Measurements from ENCODE around the gene HOXB9. TPM values are rescaled to one million over a fixed set of nuclear protein-coding genes. Genes with fewer than 3 reads are reported as not detected.

The HOXB9 gene
- total RNA-seq, 2 donors from 2014 or later, result not detected

- H3K9ac ChIP-seq (ENCODE audit: extremely low read depth, low read length, poor library complexity, severe bottlenecking), result no peak overlapping the region
- H3K4me3 ChIP-seq (ENCODE audit: low read length), result no peak overlapping the region
- H3K4me1 ChIP-seq (ENCODE audit: control insufficient read depth, insufficient read depth, low read length), result no peaks in the 10 kb centered on the region
- TF ChIP-seq CTCF (conservative IDR thresholded peaks at IDR 0.05), result no peak
- DNase-seq, result peak; percentile 41
- peaks cover 100% of the 10 kb centered on the region for H3K27me3 ChIP-seq (ENCODE audit: control insufficient read depth, insufficient read depth, low read length, poor library complexity, severe bottlenecking)
- peaks cover 7% of the 10 kb centered on the region for H3K9me3 ChIP-seq (ENCODE audit: control insufficient read depth, low read length)
- no peak overlapping the region for H3K27ac Mint-ChIP-seq
- H3K36me3 ChIP-seq (ENCODE audit: control insufficient read depth, insufficient read depth, low read length), result no peaks in the 10 kb centered on the region
- H3K27ac ChIP-seq (ENCODE audit: low read depth, low read length), result no peak overlapping the region
- H3K9me3 Mint-ChIP-seq, result peaks cover 2% of the 10 kb centered on the region
- 39 to 42% methylated on average over 14 to 20 of the region's 20 CpGs for WGBS, 2 experiments (ENCODE audit: insufficient coverage in 1 of 2, insufficient read length in 1 of 2)
- H3K36me3 Mint-ChIP-seq (ENCODE audit: low read depth), result no peaks in the 10 kb centered on the region
- no peaks in the 10 kb centered on the region for H3K4me1 Mint-ChIP-seq
- no peak overlapping the region for H3K4me3 Mint-ChIP-seq
- H3K27me3 Mint-ChIP-seq (ENCODE audit: insufficient read depth), result peaks cover 100% of the 10 kb centered on the region
Observed at GRCh38 chr17:48634493-48635208, 8.5 kb upstream of the HOXB9 start.

DNA sequence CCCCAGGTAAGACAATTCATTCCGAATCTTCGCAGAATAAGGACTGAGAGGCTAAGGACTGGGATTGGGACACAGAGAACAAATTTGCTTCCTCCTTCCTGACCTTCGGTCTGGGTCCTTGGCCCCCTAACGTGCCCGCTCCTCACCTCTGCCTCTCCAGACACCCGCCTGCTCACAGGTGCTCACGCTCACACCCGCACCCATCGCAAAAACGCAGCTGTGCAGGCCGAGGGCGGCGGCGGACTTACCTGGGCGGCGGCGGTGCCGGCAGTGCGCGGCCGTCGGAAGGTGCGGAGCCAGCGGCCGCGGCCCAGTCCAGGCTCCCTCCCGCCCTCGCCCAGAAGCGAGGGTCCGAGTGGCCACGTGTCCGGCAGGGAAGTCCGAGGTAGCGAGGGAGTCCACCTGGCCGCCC, 7.1 kb upstream of the HOXB9 start:
- TF ChIP-seq CTCF (conservative IDR thresholded peaks at IDR 0.05), result no peak
- Mint-ChIP-seq H3K27me3 (ENCODE audit: insufficient read depth) (peaks cover 100% of the 10 kb centered on the region), H3K36me3 (ENCODE audit: low read depth) (no peaks in the 10 kb centered on the region), H3K9me3 (peaks cover 2% of the 10 kb centered on the region), H3K27ac (no peak overlapping the region), H3K4me1 (no peaks in the 10 kb centered on the region), H3K4me3 (no peak overlapping the region)
- DNase-seq, result peak; percentile 71
- H3K4me3 ChIP-seq (ENCODE audit: low read length), result no peak overlapping the region
- peaks cover 100% of the 10 kb centered on the region for H3K27me3 ChIP-seq (ENCODE audit: control insufficient read depth, insufficient read depth, low read length, poor library complexity, severe bottlenecking)
- H3K9ac ChIP-seq (ENCODE audit: extremely low read depth, low read length, poor library complexity, severe bottlenecking), result no peak overlapping the region
- WGBS, 2 experiments (ENCODE audit: insufficient coverage in 1 of 2, insufficient read length in 1 of 2), result 2 to 6% methylated on average over 8 to 35 of the region's 35 CpGs
- no peaks in the 10 kb centered on the region for H3K4me1 ChIP-seq (ENCODE audit: control insufficient read depth, insufficient read depth, low read length)
- H3K9me3 ChIP-seq (ENCODE audit: control insufficient read depth, low read length), result peaks cover 7% of the 10 kb centered on the region
- H3K27ac ChIP-seq (ENCODE audit: low read depth, low read length), result no peak overlapping the region
- H3K36me3 ChIP-seq (ENCODE audit: control insufficient read depth, insufficient read depth, low read length), result no peaks in the 10 kb centered on the region

- 18 to 27% methylated on average over 5 to 7 of the region's 7 CpGs for WGBS, 2 experiments (ENCODE audit: insufficient coverage in 1 of 2, insufficient read length in 1 of 2)
- no peak overlapping the region for H3K27ac ChIP-seq (ENCODE audit: low read depth, low read length)
- no peak overlapping the region for H3K9ac ChIP-seq (ENCODE audit: extremely low read depth, low read length, poor library complexity, severe bottlenecking)
- TF ChIP-seq CTCF (conservative IDR thresholded peaks at IDR 0.05), result no peak
- H3K27me3 ChIP-seq (ENCODE audit: control insufficient read depth, insufficient read depth, low read length, poor library complexity, severe bottlenecking), result peaks cover 100% of the 10 kb centered on the region
- peak; percentile 61 for DNase-seq
- no peaks in the 10 kb centered on the region for H3K4me1 Mint-ChIP-seq
- peaks cover 2% of the 10 kb centered on the region for H3K9me3 Mint-ChIP-seq
- H3K27ac Mint-ChIP-seq, result no peak overlapping the region
- H3K4me3 ChIP-seq (ENCODE audit: low read length), result no peak overlapping the region
- H3K36me3 Mint-ChIP-seq (ENCODE audit: low read depth), result no peaks in the 10 kb centered on the region
- H3K36me3 ChIP-seq (ENCODE audit: control insufficient read depth, insufficient read depth, low read length), result no peaks in the 10 kb centered on the region
- H3K9me3 ChIP-seq (ENCODE audit: control insufficient read depth, low read length), result peaks cover 7% of the 10 kb centered on the region
- H3K4me1 ChIP-seq (ENCODE audit: control insufficient read depth, insufficient read depth, low read length), result no peaks in the 10 kb centered on the region
- H3K27me3 Mint-ChIP-seq (ENCODE audit: insufficient read depth), result peaks cover 100% of the 10 kb centered on the region
- H3K4me3 Mint-ChIP-seq, result no peak overlapping the region
Observed at GRCh38 chr17:48632579-48633265, 6.6 kb upstream of the HOXB9 start.

Measured in endodermal cell (in vitro differentiated cells).